Uterus (tissue), 2 donors: ENCODE results near the gene PCDH9.

Experiments used
- POLR2A ChIP-seq, 2 donors: fragments of 450-650 bp; IDR thresholded peaks; one replicate each; pipeline ENCODE4 v1.6.1; 2016; ENCODE audit warnings: antibody characterized with exemption in 2 of 2, mild to moderate bottlenecking in 1 of 2, moderate library complexity in 1 of 2
- TF ChIP-seq, protein P1 (sequence below), 4 experiments: fragments of 200-600 bp in 2 of 4; fragments of 450-650 bp in 2 of 4; sonication (generic) in 2 of 4; IDR thresholded peaks; one replicate each; pipeline ENCODE4 v1.5.1; 2016 to 2019; ENCODE audit warnings: antibody characterized with exemption in 4 of 4, mild to moderate bottlenecking in 2 of 4, moderate library complexity in 1 of 4

DNA sequence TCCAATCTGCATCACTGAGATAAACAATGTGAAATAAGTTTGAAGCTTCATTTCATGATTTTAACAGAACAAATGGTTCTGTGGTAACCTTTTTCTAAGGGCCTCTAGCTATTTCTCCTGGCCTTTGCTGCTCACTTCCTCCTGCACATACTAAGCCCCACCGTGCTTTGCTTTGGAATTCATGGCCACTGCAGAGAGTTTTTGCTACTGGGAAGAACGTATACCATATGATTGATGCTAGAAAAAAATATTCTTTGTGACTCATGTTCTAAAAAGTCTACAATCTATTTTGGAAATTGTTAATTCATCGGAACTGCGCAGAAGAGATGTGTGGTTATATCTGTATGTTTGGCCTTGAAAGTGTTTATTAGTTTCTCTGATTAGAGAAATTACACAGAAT is 747.3 kb downstream of the PCDH9 start:
- TF ChIP-seq, protein P1, sequence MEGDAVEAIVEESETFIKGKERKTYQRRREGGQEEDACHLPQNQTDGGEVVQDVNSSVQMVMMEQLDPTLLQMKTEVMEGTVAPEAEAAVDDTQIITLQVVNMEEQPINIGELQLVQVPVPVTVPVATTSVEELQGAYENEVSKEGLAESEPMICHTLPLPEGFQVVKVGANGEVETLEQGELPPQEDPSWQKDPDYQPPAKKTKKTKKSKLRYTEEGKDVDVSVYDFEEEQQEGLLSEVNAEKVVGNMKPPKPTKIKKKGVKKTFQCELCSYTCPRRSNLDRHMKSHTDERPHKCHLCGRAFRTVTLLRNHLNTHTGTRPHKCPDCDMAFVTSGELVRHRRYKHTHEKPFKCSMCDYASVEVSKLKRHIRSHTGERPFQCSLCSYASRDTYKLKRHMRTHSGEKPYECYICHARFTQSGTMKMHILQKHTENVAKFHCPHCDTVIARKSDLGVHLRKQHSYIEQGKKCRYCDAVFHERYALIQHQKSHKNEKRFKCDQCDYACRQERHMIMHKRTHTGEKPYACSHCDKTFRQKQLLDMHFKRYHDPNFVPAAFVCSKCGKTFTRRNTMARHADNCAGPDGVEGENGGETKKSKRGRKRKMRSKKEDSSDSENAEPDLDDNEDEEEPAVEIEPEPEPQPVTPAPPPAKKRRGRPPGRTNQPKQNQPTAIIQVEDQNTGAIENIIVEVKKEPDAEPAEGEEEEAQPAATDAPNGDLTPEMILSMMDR (IDR thresholded peaks at IDR 0.05), result no peak
- TF ChIP-seq POLR2A (IDR thresholded peaks at IDR 0.05), result no peak
